GM06990 (cell line): ENCODE results near the gene STRN.

Experiments
- DNase-seq: peaks from one replicate; pipeline ENCODE4 v3.0.0-alpha.2; 2011; ENCODE audit not compliant: insufficient read length; ENCODE audit errors: extremely low read depth
- H3K27me3 ChIP-seq: replicated peaks from 2 replicates; pipeline ENCODE4 v1.6.0; 2011; ENCODE audit warnings: low read length; ENCODE audit not compliant: control insufficient read depth, insufficient read depth
- H3K36me3 ChIP-seq: 2 replicates; pipeline ENCODE4 v1.5.1; 2011; ENCODE audit warnings: low read length; ENCODE audit not compliant: control insufficient read depth, insufficient read depth
- H3K4me3 ChIP-seq: replicated peaks from 2 replicates; pipeline ENCODE4 v1.5.1; 2011; ENCODE audit warnings: low read depth, mild to moderate bottlenecking, control low read depth, low read length
- TF ChIP-seq, protein P1 (sequence below): IDR thresholded peaks from 2 replicates; pipeline ENCODE4 v1.5.1; 2011; ENCODE audit warnings: low read length, control low read depth, mild to moderate bottlenecking, inconsistent platforms; ENCODE audit not compliant: insufficient read depth, poor library complexity, severe bottlenecking

STRN gene

DNA sequence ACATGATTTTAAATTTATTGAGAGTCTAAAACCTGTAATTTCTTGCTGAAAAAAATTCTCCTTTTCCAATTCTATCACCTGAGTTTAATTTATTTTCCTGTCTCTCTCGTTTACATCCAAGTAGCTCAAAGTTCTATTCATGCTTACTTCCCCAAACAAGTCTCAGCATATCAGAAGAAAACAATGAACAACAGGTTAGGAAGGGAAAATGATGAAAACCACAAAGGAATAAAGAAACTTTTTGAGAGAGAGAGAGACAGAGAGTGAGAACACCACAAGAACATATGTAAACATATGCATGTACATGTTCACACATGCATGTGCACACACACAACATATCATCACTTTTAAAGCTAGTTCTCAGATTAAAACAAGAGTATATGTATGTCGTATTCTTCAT, 112.1 kb downstream of the STRN start:
- no peaks in the 10 kb centered on the region for H3K27me3 ChIP-seq
- H3K4me3 ChIP-seq: no peak overlapping the region
- no peaks in the 10 kb centered on the region; the same call in 1 of the 2 replicates for H3K36me3 ChIP-seq
- no peak for DNase-seq
- TF ChIP-seq, protein P1, sequence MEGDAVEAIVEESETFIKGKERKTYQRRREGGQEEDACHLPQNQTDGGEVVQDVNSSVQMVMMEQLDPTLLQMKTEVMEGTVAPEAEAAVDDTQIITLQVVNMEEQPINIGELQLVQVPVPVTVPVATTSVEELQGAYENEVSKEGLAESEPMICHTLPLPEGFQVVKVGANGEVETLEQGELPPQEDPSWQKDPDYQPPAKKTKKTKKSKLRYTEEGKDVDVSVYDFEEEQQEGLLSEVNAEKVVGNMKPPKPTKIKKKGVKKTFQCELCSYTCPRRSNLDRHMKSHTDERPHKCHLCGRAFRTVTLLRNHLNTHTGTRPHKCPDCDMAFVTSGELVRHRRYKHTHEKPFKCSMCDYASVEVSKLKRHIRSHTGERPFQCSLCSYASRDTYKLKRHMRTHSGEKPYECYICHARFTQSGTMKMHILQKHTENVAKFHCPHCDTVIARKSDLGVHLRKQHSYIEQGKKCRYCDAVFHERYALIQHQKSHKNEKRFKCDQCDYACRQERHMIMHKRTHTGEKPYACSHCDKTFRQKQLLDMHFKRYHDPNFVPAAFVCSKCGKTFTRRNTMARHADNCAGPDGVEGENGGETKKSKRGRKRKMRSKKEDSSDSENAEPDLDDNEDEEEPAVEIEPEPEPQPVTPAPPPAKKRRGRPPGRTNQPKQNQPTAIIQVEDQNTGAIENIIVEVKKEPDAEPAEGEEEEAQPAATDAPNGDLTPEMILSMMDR: no peak

DNA sequence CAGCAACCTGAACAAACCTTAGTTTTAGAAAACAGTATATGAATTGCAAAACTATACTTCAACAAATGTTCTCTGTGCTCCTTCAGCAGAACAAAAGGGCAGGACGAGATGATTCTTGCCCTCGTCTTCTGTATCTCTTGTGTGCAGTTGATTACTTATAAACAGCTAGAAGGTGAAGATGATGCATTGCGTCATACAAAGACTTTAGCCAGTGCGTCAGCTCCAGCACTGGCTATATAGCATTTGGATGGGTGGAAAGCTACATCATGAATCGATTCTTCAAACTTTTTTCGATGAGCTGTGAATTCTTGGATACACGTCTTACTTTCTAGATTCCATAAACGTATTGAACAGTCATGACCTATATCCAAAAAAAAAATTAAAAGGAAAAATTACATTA, 117.1 kb downstream of the STRN start:
- TF ChIP-seq, protein P1: no peak

GRCh38 chr2:36843838-36844237, 122.5 kb downstream of the STRN start:
- TF ChIP-seq, protein P1: no peak
- no peak for DNase-seq
- Histone ChIP-seq H3K27me3 (no peaks in the 10 kb centered on the region), H3K36me3 (no peaks in the 10 kb centered on the region; the same call in 1 of the 2 replicates), H3K4me3 (no peak overlapping the region)

More for the DNA sequence above, 117.1 kb downstream of the STRN start:
- no peak for DNase-seq
- H3K4me3 ChIP-seq: no peak overlapping the region
- no peaks in the 10 kb centered on the region for H3K27me3 ChIP-seq
- H3K36me3 ChIP-seq: peaks cover 2% of the 10 kb centered on the region

- TF ChIP-seq, protein P1: no peak
- Histone ChIP-seq H3K4me3 (no peak overlapping the region), H3K36me3 (no peaks in the 10 kb centered on the region), H3K27me3 (no peaks in the 10 kb centered on the region)
- DNase-seq: no peak
Measured at GRCh38 chr2:36839976-36840617, 126.2 kb downstream of the STRN start.

- no peak for DNase-seq
- TF ChIP-seq, protein P1: no peak
- Histone ChIP-seq H3K4me3 (no peak overlapping the region), H3K27me3 (no peaks in the 10 kb centered on the region), H3K36me3 (no peaks in the 10 kb centered on the region)
Measured at GRCh38 chr2:36834731-36835524, 131.4 kb downstream of the STRN start.
